Activated naive CD4-positive, alpha-beta T cell treated with anti-CD3 and anti-CD28 coated beads, Interleukin-2, amount 50 U/mL, for 72 hours (primary cell): ENCODE data around the gene STX8. TPM values are rescaled to one million over a fixed set of nuclear protein-coding genes. Genes with fewer than 3 reads are reported as not detected.

Experiments used
- ATAC-seq, 2 donors: fragments of 150-1000 bp; cut with Tn5 transposase; 2 replicates each; pipeline ENCODE4 v1.10.0; 2021; ENCODE audit warnings: mild to moderate bottlenecking in 2 of 2, moderate library complexity in 2 of 2
- DNase-seq, 2 donors: peaks; one replicate each; pipeline ENCODE4 v3.0.0; 2021 to 2022; ENCODE audit warnings: low spot score in 2 of 2
- H3K27ac Mint-ChIP-seq, 2 donors: one replicate each; pipeline ENCODE4 v1.8.0; 2022; ENCODE audit warnings: mild to moderate bottlenecking in 2 of 2, mixed read lengths in 2 of 2
- H3K36me3 Mint-ChIP-seq, 2 donors: one replicate each; pipeline ENCODE4 v1.8.0; 2022; ENCODE audit warnings: mixed read lengths in 2 of 2
- H3K9me3 Mint-ChIP-seq, 2 donors: one replicate each; pipeline ENCODE4 v1.8.0; 2022; ENCODE audit warnings: mixed read lengths in 2 of 2
- total RNA-seq, 2 donors: library from RNA; stranded (reverse); gene quantifications; one replicate each; pipeline ENCODE4 v1.2.3, GENCODE V29; 2022

Gene STX8
- total RNA-seq, 2 donors from 2014 or later, result 42.1 to 65.4 TPM

GRCh38 chr17:9436630-9437029, 139.0 kb downstream of the STX8 start:
- DNase-seq (no peak), ATAC-seq (no peak)
- no peaks in the 10 kb centered on the region for H3K9me3 Mint-ChIP-seq
- H3K36me3 Mint-ChIP-seq, result peaks cover 0 to 7% of the 10 kb centered on the region in 2 donors
- no peak overlapping the region for H3K27ac Mint-ChIP-seq

GRCh38 chr17:9435165-9435564, 140.5 kb downstream of the STX8 start:
- no peak for DNase-seq
- Mint-ChIP-seq H3K27ac (no peak overlapping the region), H3K9me3 (no peaks in the 10 kb centered on the region), H3K36me3 (peaks cover 0 to 7% of the 10 kb centered on the region in 2 donors)
- no peak for ATAC-seq

- ATAC-seq (no peak), DNase-seq (no peak)
- Mint-ChIP-seq H3K27ac (no peak overlapping the region), H3K9me3 (no peaks in the 10 kb centered on the region), H3K36me3 (peaks cover 0 to 7% of the 10 kb centered on the region in 2 donors)
Measured at GRCh38 chr17:9434642-9435057, 141.0 kb downstream of the STX8 start.

- Mint-ChIP-seq H3K27ac (peak overlapping the region in 1 of 2 donors; percentile 27), H3K36me3 (peaks cover 0 to 7% of the 10 kb centered on the region in 2 donors), H3K9me3 (no peaks in the 10 kb centered on the region)
- DNase-seq (no peak), ATAC-seq (peak in 1 of 2 donors; percentile 24)
Measured at GRCh38 chr17:9432934-9433421, 142.6 kb downstream of the STX8 start.

- H3K27ac Mint-ChIP-seq, result peak overlapping the region in 1 of 2 donors; percentile 27
- no peak for ATAC-seq
- DNase-seq, result no peak
- H3K36me3 Mint-ChIP-seq, result peaks cover 0 to 7% of the 10 kb centered on the region in 2 donors
- no peaks in the 10 kb centered on the region for H3K9me3 Mint-ChIP-seq
Measured at GRCh38 chr17:9432134-9432885, 143.3 kb downstream of the STX8 start.

- no peaks in the 10 kb centered on the region for H3K9me3 Mint-ChIP-seq
- no peak for ATAC-seq
- H3K36me3 Mint-ChIP-seq, result peaks cover 0 to 7% of the 10 kb centered on the region in 2 donors
- no peak for DNase-seq
- no peak overlapping the region for H3K27ac Mint-ChIP-seq
Measured at GRCh38 chr17:9431620-9432019, 144.0 kb downstream of the STX8 start.

GRCh38 chr17:9427465-9428315, 147.9 kb downstream of the STX8 start:
- DNase-seq (no peak), ATAC-seq (peak in 1 of 2 donors; percentile 46)
- H3K36me3 Mint-ChIP-seq, result peaks cover 0 to under 1% of the 10 kb centered on the region in 2 donors
- no peaks in the 10 kb centered on the region for H3K9me3 Mint-ChIP-seq
- H3K27ac Mint-ChIP-seq, result no peak overlapping the region

- DNase-seq (no peak), ATAC-seq (no peak)
- H3K36me3 Mint-ChIP-seq, result peaks cover 10 to 13% of the 10 kb centered on the region in 2 donors
- H3K27ac Mint-ChIP-seq, result no peak overlapping the region
- H3K9me3 Mint-ChIP-seq, result peaks cover 3 to 11% of the 10 kb centered on the region in 2 donors
Measured at GRCh38 chr17:9424071-9424640, 151.5 kb downstream of the STX8 start.

GRCh38 chr17:9421525-9421924, 154.1 kb downstream of the STX8 start:
- ATAC-seq (no peak), DNase-seq (no peak)
- Mint-ChIP-seq H3K9me3 (peaks cover 3 to 15% of the 10 kb centered on the region in 2 donors), H3K27ac (no peak overlapping the region), H3K36me3 (peaks cover 10 to 19% of the 10 kb centered on the region in 2 donors)

GRCh38 chr17:9419932-9420453, 155.6 kb downstream of the STX8 start:
- Mint-ChIP-seq H3K27ac (no peak overlapping the region), H3K36me3 (peaks cover 10 to 19% of the 10 kb centered on the region in 2 donors), H3K9me3 (peaks cover 3 to 19% of the 10 kb centered on the region in 2 donors)
- DNase-seq (no peak), ATAC-seq (no peak)

GRCh38 chr17:9414471-9414870, 161.1 kb downstream of the STX8 start:
- peaks cover 0 to 9% of the 10 kb centered on the region in 2 donors for H3K9me3 Mint-ChIP-seq
- no peak for ATAC-seq
- DNase-seq, result no peak
- peaks cover 0 to 6% of the 10 kb centered on the region in 2 donors for H3K36me3 Mint-ChIP-seq
- H3K27ac Mint-ChIP-seq, result no peak overlapping the region

- peaks cover 0 to 4% of the 10 kb centered on the region in 2 donors for H3K9me3 Mint-ChIP-seq
- no peak overlapping the region for H3K27ac Mint-ChIP-seq
- DNase-seq (no peak), ATAC-seq (no peak)
- H3K36me3 Mint-ChIP-seq, result no peaks in the 10 kb centered on the region
Measured at GRCh38 chr17:9410737-9411136, 164.9 kb downstream of the STX8 start.

GRCh38 chr17:9410301-9410700, 165.3 kb downstream of the STX8 start:
- DNase-seq (no peak), ATAC-seq (no peak)
- H3K9me3 Mint-ChIP-seq, result peaks cover 0 to 4% of the 10 kb centered on the region in 2 donors
- no peak overlapping the region for H3K27ac Mint-ChIP-seq
- no peaks in the 10 kb centered on the region for H3K36me3 Mint-ChIP-seq

GRCh38 chr17:9409878-9410277, 165.7 kb downstream of the STX8 start:
- DNase-seq (no peak), ATAC-seq (no peak)
- H3K36me3 Mint-ChIP-seq, result no peaks in the 10 kb centered on the region
- H3K9me3 Mint-ChIP-seq, result no peaks in the 10 kb centered on the region
- no peak overlapping the region for H3K27ac Mint-ChIP-seq

- ATAC-seq (no peak), DNase-seq (no peak)
- Mint-ChIP-seq H3K36me3 (no peaks in the 10 kb centered on the region), H3K9me3 (no peaks in the 10 kb centered on the region), H3K27ac (no peak overlapping the region)
Measured at GRCh38 chr17:9408868-9409829, 166.5 kb downstream of the STX8 start.

- ATAC-seq (no peak), DNase-seq (no peak)
- H3K9me3 Mint-ChIP-seq, result no peaks in the 10 kb centered on the region
- no peak overlapping the region for H3K27ac Mint-ChIP-seq
- no peaks in the 10 kb centered on the region for H3K36me3 Mint-ChIP-seq
Measured at GRCh38 chr17:9408381-9408780, 167.2 kb downstream of the STX8 start.
